Psoas muscle (tissue), 8 donors: Measurements from ENCODE around the gene PARVB. TPM values are rescaled to one million over a fixed set of nuclear protein-coding genes. Genes with fewer than 3 reads are reported as not detected.
A peak's percentile ranks its signal among the peaks of the same experiment; 100 is the strongest.

Experiments
- ATAC-seq, 4 donors: fragments of 200-7000 bp; cut with Tn5 transposase; one replicate each; pipeline ENCODE4 v1.9.1; 2020; ENCODE audit warnings: moderate library complexity in 3 of 4, mild to moderate bottlenecking in 2 of 4
- DNase-seq, 2 donors: peaks; one replicate each; pipeline ENCODE4 v3.0.0-alpha.2; 2020
- H3K27ac ChIP-seq: fragments of 200-600 bp; one replicate; pipeline ENCODE4 v1.8.0; 2022
- H3K27me3 ChIP-seq, 3 donors: fragments of 200-600 bp in 1 of 3; one replicate each; pipeline versions ENCODE4 v1.6.1 to v1.8.0; 2013 to 2022; ENCODE audit warnings: low read length in 2 of 3, mild to moderate bottlenecking in 2 of 3, moderate library complexity in 1 of 3; ENCODE audit not compliant: insufficient read depth in 3 of 3
- H3K36me3 ChIP-seq, 2 donors: fragments of 200-600 bp in 1 of 2; one replicate each; pipeline versions ENCODE4 v1.6.1 to v1.8.0; 2013 to 2022; ENCODE audit warnings: low read depth in 1 of 2, mild to moderate bottlenecking in 1 of 2, moderate library complexity in 1 of 2; ENCODE audit not compliant: insufficient read depth in 1 of 2
- H3K4me1 ChIP-seq: fragments of 200-600 bp; one replicate; pipeline ENCODE4 v1.8.0; 2022
- H3K4me3 ChIP-seq: fragments of 200-600 bp; one replicate; pipeline ENCODE4 v1.8.0; 2022; ENCODE audit warnings: mild to moderate bottlenecking
- H3K9me3 ChIP-seq: fragments of 200-600 bp; one replicate; pipeline ENCODE4 v1.8.0; 2022
- WGBS, 3 donors: extraction: QIAGEN DNeasy Blood & Tissue Kit; methylation state at CpG; one replicate each; pipeline versions ENCODE4 v1.1.6 to v1.1.7; 2013; 5-methylcytosine and 5-hydroxymethylcytosine counted together
- intact Hi-C, 2 donors: fragments of 100-400 bp; cut with DNase I; formaldehyde crosslinking; loops; one replicate each; pipeline versions ENCODE4 v1.11.0 to v1.14.2; 2022
- polyA plus RNA-seq, 3 donors: library from polyadenylated mRNA; stranded (reverse); fragments of 200-250 nt; gene quantifications; one replicate each; pipeline ENCODE4 v1.2.3, GENCODE V29; 2013
- total RNA-seq, 4 donors: library from RNA; stranded (reverse); fragmentation: NEBNext Ultra II Directional in 2 of 4; extraction: Animal tissue kit (Norgen Biotek cat#: 25700) in 2 of 4; gene quantifications; one replicate each; pipeline versions ENCODE4 v1.2.1 to v1.2.4, GENCODE V29; 2021 to 2023
- TF ChIP-seq, protein P1 (sequence below): fragments of 200-600 bp; IDR thresholded peaks from one replicate; pipeline ENCODE4 v1.8.0; 2022; ENCODE audit warnings: antibody characterized with exemption
- donor health status: healthy with polysubstance abuse.
- donor health status: DM: no; HTN: no; CAD: no; lungs with moderate emphysema.
- donor health status: Bipolar disorder and iron deficiency.
- donor health status: healthy.
- donor health status: DM: yes; HTN: yes; CAD: no.
- donor health status: DM: no; HTN: no; CAD: no.
- donor health status: DM: no; HTN: no; CAD: no.
- donor health status: DM: yes; HTN: yes; CAD: no.

The PARVB gene
- total and polyA plus RNA-seq, 7 donors = 84.5 to 172 (median 103) TPM

DNA sequence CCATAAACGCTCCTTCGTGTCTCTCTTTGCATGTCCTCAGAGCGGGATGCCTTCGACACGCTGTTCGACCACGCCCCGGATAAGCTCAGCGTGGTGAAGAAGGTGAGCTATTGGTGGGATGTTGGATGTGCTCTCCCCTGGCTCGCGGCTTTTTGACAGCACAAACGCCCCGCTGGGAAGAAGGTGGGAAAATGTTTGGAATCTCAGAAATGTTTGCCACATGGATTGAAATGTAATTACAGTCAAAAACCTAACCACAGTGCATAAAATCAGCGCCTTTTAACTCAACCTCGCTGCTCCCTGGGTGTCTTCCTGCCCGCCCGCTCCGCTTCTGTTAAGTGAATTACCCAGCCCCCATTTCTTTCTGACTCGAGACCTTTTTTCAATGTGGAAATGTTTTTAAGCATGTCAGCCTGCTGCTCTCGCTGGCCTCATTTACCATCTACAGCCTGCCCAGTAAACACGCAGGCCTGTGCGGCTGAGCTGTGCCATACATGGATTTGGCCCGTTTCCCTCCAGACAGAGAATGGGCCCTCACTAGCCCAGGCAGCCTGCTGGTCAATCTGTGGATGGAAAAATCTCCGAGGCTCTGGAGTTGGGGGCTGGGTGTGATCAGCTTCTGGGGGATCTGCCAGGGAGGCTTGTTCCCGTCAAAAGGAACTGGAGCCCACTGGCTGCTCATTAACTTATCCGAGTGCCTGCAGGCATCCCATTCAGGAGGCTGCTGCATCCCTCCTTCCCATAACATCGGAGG is 123.9 kb downstream of the PARVB start:
- intact Hi-C loops = no loop called here
- Histone ChIP-seq H3K9me3 (no peaks in the 10 kb centered on the region), H3K36me3 (peaks cover 0 to 45% of the 10 kb centered on the region in 2 donors), H3K27ac (no peak overlapping the region), H3K4me1 (no peaks in the 10 kb centered on the region), H3K4me3 (no peak overlapping the region), H3K27me3 (no peaks in the 10 kb centered on the region)
- TF ChIP-seq, protein P1, sequence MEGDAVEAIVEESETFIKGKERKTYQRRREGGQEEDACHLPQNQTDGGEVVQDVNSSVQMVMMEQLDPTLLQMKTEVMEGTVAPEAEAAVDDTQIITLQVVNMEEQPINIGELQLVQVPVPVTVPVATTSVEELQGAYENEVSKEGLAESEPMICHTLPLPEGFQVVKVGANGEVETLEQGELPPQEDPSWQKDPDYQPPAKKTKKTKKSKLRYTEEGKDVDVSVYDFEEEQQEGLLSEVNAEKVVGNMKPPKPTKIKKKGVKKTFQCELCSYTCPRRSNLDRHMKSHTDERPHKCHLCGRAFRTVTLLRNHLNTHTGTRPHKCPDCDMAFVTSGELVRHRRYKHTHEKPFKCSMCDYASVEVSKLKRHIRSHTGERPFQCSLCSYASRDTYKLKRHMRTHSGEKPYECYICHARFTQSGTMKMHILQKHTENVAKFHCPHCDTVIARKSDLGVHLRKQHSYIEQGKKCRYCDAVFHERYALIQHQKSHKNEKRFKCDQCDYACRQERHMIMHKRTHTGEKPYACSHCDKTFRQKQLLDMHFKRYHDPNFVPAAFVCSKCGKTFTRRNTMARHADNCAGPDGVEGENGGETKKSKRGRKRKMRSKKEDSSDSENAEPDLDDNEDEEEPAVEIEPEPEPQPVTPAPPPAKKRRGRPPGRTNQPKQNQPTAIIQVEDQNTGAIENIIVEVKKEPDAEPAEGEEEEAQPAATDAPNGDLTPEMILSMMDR = no peak
- no peak for DNase-seq
- WGBS, 3 donors = 74 to 78% (median 77%) methylated on average over 27 of the region's 27 CpGs
- no peak for ATAC-seq

DNA sequence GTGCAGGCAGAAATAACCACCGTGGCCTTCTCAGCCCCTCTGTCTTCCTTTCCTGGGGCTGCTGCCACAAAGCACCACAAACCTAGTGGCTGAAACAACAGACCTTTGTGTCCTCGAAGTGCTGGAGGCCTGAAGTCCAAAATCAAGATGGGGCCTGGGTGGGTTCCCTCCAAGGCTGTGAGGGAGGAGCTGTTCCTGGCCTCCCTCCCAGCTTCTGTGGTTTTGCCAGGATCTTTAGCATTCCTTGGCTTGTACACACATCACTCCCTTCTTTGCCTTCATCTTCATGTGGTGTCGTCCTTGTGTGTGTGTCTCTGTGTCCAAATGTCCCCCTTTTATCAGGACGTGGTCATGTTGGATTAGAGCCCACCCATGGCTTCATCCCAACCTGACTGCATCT is 127.6 kb downstream of the PARVB start:
- H3K9me3 ChIP-seq = no peaks in the 10 kb centered on the region
- TF ChIP-seq, protein P1 = no peak
- H3K27ac ChIP-seq = no peak overlapping the region
- H3K4me3 ChIP-seq = no peak overlapping the region
- WGBS, 3 donors = 49 to 61% (median 52%) methylated on average over 4 of the region's 4 CpGs
- H3K36me3 ChIP-seq = peaks cover 0 to 63% of the 10 kb centered on the region in 2 donors
- H3K27me3 ChIP-seq = no peaks in the 10 kb centered on the region
- ATAC-seq = peak in 1 of 4 donors; percentile 47
- intact Hi-C loops = loop anchor here in 1 of 2 donors (5.0 kb wide), 1 partner anchor 51 kb away; no protein-coding TSS in a partner anchor
- no peak for DNase-seq
- no peaks in the 10 kb centered on the region for H3K4me1 ChIP-seq

DNA sequence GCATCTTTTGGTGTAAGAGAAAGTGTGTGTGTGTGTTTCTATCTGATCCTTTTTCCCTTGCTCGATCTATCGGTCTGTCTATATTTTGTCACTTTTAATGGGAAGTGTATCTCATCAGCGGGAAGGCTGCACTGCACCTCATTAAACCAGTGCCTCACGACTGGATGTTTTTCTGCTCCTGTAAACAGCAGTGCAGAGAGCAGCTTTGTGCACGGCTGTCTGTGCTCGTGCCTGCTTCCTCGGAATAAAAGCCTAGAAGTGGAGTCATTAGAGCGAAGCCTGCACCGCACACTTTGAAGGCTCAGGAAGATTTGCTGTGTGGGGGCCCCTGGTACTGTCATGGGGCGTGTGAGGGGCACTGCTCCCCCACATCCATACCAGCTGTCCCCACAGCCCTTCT is 129.6 kb downstream of the PARVB start:
- 84 to 90% (median 87%) methylated on average over 10 of the region's 10 CpGs for WGBS, 3 donors
- TF ChIP-seq, protein P1 = no peak
- no peak overlapping the region for H3K27ac ChIP-seq
- intact Hi-C loops = loop anchor here in 1 of 2 donors (5.0 kb wide), 1 partner anchor 49 kb away; no protein-coding TSS in a partner anchor
- ATAC-seq (no peak), DNase-seq (peak in 1 of 2 donors; percentile 8)
- no peaks in the 10 kb centered on the region for H3K27me3 ChIP-seq
- H3K36me3 ChIP-seq = peaks cover 0 to 76% of the 10 kb centered on the region in 2 donors
- H3K9me3 ChIP-seq = no peaks in the 10 kb centered on the region
- H3K4me3 ChIP-seq = no peak overlapping the region
- no peaks in the 10 kb centered on the region for H3K4me1 ChIP-seq

DNA sequence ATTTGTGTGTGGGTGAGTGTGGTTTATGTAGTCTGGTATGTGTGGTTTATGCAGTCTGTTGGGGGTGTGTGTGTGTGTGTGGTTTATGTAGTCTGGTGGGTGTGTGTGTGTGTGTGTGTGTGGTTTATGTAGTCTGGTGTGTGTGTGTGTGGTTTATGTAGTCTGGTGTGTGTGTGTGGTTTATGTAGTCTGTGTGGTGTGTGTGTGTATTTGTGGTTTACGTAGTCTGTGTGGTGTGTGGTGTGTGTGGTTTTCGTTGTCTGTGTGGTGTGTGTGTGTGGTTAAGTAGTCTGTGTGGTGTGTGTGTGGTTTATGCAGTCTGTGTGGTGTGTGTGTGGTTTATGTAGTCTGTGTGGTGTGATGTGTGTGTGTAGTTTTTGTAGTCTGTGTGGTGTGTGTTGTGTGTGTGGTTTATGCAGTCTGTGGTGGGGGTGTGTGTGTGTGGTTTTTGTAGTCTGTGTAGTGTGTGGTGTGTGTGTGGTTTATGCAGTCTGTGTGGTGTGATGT is 130.4 kb downstream of the PARVB start:
- Histone ChIP-seq H3K4me1 (no peaks in the 10 kb centered on the region), H3K27ac (no peak overlapping the region), H3K36me3 (peaks cover 0 to 76% of the 10 kb centered on the region in 2 donors), H3K4me3 (no peak overlapping the region), H3K9me3 (no peaks in the 10 kb centered on the region), H3K27me3 (no peaks in the 10 kb centered on the region)
- WGBS, 3 donors = 86 to 100% (median 95%) methylated on average over 2 of the region's 2 CpGs
- peak in 1 of 2 donors; percentile 4 for DNase-seq
- intact Hi-C loops = loop anchor here in 1 of 2 donors (5.0 kb wide), 1 partner anchor 48 kb away; no protein-coding TSS in a partner anchor
- TF ChIP-seq, protein P1 = no peak
- ATAC-seq = no peak
